Effector memory CD8-positive, alpha-beta T cell (primary cell): Measurements from ENCODE around the gene KITLG.
"Not testable (repeated sequence)": the region's sequence is repeated elsewhere in the genome, so short reads cannot be mapped to it uniquely, and the experiment has no call there.

Experiments used
- ATAC-seq: fragments of 150-1000 bp; cut with Tn5 transposase; replicated peaks from 2 replicates; pipeline ENCODE4 v1.10.0; 2021; ENCODE audit warnings: mild to moderate bottlenecking, moderate library complexity
- DNase-seq, 3 experiments: peaks; one replicate each; pipeline ENCODE4 v3.0.0; 2021
- H3K27ac Mint-ChIP-seq, 2 donors: one replicate each; pipeline ENCODE4 v1.8.0; 2022; ENCODE audit warnings: mild to moderate bottlenecking in 2 of 2, mixed read lengths in 2 of 2, moderate library complexity in 2 of 2
- H3K27me3 Mint-ChIP-seq, 2 donors: one replicate each; pipeline ENCODE4 v1.8.0; 2022; ENCODE audit warnings: mixed read lengths in 2 of 2
- H3K36me3 Mint-ChIP-seq: one replicate; pipeline ENCODE4 v1.8.0; 2022; ENCODE audit warnings: mild to moderate bottlenecking, moderate library complexity, mixed read lengths; ENCODE audit not compliant: insufficient read depth
- H3K4me1 Mint-ChIP-seq, 2 donors: one replicate each; pipeline ENCODE4 v1.8.0; 2022; ENCODE audit warnings: low read depth in 2 of 2, mixed read lengths in 2 of 2
- H3K4me3 Mint-ChIP-seq, 2 donors: one replicate each; pipeline ENCODE4 v1.8.0; 2022; ENCODE audit warnings: mild to moderate bottlenecking in 2 of 2, mixed read lengths in 2 of 2, moderate library complexity in 2 of 2
- H3K9me3 Mint-ChIP-seq, 2 donors: one replicate each; pipeline ENCODE4 v1.8.0; 2022; ENCODE audit warnings: mixed read lengths in 2 of 2
- total RNA-seq, 9 experiments: gene quantifications; one replicate each; lab custom pipeline; 2026; lab: John Stamatoyannopoulos, UW

KITLG gene
- 0 to 1.7 (median 0.11) reads per million in 9 experiments for total RNA-seq

- H3K36me3 Mint-ChIP-seq, result no peaks in the 10 kb centered on the region
- H3K4me1 Mint-ChIP-seq, result peaks cover 6% of the 10 kb centered on the region in 2 donors
- peak within 1 kb of the TSS in 1 of 2 donors; percentile 61 for H3K4me3 Mint-ChIP-seq
- no peak for DNase-seq
- H3K27me3 Mint-ChIP-seq, result peaks cover 15 to 27% of the 10 kb centered on the region in 2 donors
- H3K27ac Mint-ChIP-seq, result no peak within 1 kb of the TSS
- peaks cover 0 to 2% of the 10 kb centered on the region in 2 donors for H3K9me3 Mint-ChIP-seq
- no peak for ATAC-seq
Measured at GRCh38 chr12:88580051-88580871, at the start of gene KITLG. TSS of gene KITLG (minus strand) at chr12:88580471. CDS start at chr12:88580278, 193 bp downstream.

GRCh38 chr12:88628856-88629509 is 48.7 kb upstream of the KITLG start:
- no peak overlapping the region for H3K27ac Mint-ChIP-seq
- no peaks in the 10 kb centered on the region for H3K27me3 Mint-ChIP-seq
- no peaks in the 10 kb centered on the region for H3K9me3 Mint-ChIP-seq
- no peaks in the 10 kb centered on the region for H3K36me3 Mint-ChIP-seq
- no peak overlapping the region for H3K4me3 Mint-ChIP-seq
- H3K4me1 Mint-ChIP-seq, result no peaks in the 10 kb centered on the region
- ATAC-seq (no peak), DNase-seq (no peak)

- H3K27ac Mint-ChIP-seq, H3K4me1 Mint-ChIP-seq: not testable (repeated sequence)
Measured at GRCh38 chr12:88628035-88628434, 47.8 kb upstream of the KITLG start.

GRCh38 chr12:88627501-88627900 is 47.2 kb upstream of the KITLG start:
- DNase-seq, result no peak
- no peak for ATAC-seq

More at GRCh38 chr12:88628035-88628434, 47.8 kb upstream of the KITLG start:
- not testable (repeated sequence) for H3K27me3 Mint-ChIP-seq, H3K9me3 Mint-ChIP-seq, ATAC-seq, DNase-seq, H3K4me3 Mint-ChIP-seq, H3K36me3 Mint-ChIP-seq

GRCh38 chr12:88625356-88625755 is 45.1 kb upstream of the KITLG start:
- ATAC-seq (no peak), DNase-seq (no peak)
- Mint-ChIP-seq H3K27me3 (no peaks in the 10 kb centered on the region), H3K27ac (no peak overlapping the region), H3K4me3 (no peak overlapping the region), H3K9me3 (peaks cover 0 to 2% of the 10 kb centered on the region in 2 donors), H3K36me3 (no peaks in the 10 kb centered on the region), H3K4me1 (no peaks in the 10 kb centered on the region)

More at GRCh38 chr12:88627501-88627900, 47.2 kb upstream of the KITLG start:
- Mint-ChIP-seq H3K4me1 (no peaks in the 10 kb centered on the region), H3K27ac (no peak overlapping the region), H3K36me3 (no peaks in the 10 kb centered on the region), H3K9me3 (no peaks in the 10 kb centered on the region), H3K4me3 (no peak overlapping the region), H3K27me3 (no peaks in the 10 kb centered on the region)

- Mint-ChIP-seq H3K36me3 (no peaks in the 10 kb centered on the region), H3K4me1 (no peaks in the 10 kb centered on the region), H3K4me3 (no peak overlapping the region), H3K27ac (no peak overlapping the region), H3K9me3 (peaks cover 0 to 2% of the 10 kb centered on the region in 2 donors), H3K27me3 (no peaks in the 10 kb centered on the region)
- no peak for ATAC-seq
- no peak for DNase-seq
Measured at GRCh38 chr12:88624911-88625310, 44.6 kb upstream of the KITLG start.

- Mint-ChIP-seq H3K27ac (no peak overlapping the region), H3K4me1 (no peaks in the 10 kb centered on the region), H3K9me3 (peaks cover 0 to 2% of the 10 kb centered on the region in 2 donors), H3K4me3 (no peak overlapping the region), H3K36me3 (no peaks in the 10 kb centered on the region), H3K27me3 (no peaks in the 10 kb centered on the region)
- ATAC-seq, result no peak
- no peak for DNase-seq
Measured at GRCh38 chr12:88623777-88624548, 43.7 kb upstream of the KITLG start.

- DNase-seq, result no peak
- Mint-ChIP-seq H3K9me3 (peaks cover 10 to 13% of the 10 kb centered on the region in 2 donors), H3K4me1 (no peaks in the 10 kb centered on the region), H3K27me3 (peaks cover 0 to 6% of the 10 kb centered on the region in 2 donors), H3K4me3 (no peak overlapping the region), H3K27ac (no peak overlapping the region), H3K36me3 (no peaks in the 10 kb centered on the region)
- no peak for ATAC-seq
Measured at GRCh38 chr12:88617352-88617751, 37.1 kb upstream of the KITLG start.

- H3K27ac Mint-ChIP-seq, result no peak overlapping the region
- H3K36me3 Mint-ChIP-seq, result no peaks in the 10 kb centered on the region
- H3K4me3 Mint-ChIP-seq, result no peak overlapping the region
- peaks cover 0 to 6% of the 10 kb centered on the region in 2 donors for H3K27me3 Mint-ChIP-seq
- H3K9me3 Mint-ChIP-seq, result peaks cover 10 to 14% of the 10 kb centered on the region in 2 donors
- ATAC-seq (no peak), DNase-seq (no peak)
- no peaks in the 10 kb centered on the region for H3K4me1 Mint-ChIP-seq
Measured at GRCh38 chr12:88615490-88615889, 35.2 kb upstream of the KITLG start.

GRCh38 chr12:88604646-88605045 is 24.4 kb upstream of the KITLG start:
- Mint-ChIP-seq H3K9me3 (peaks cover 0 to 13% of the 10 kb centered on the region in 2 donors), H3K27ac (no peak overlapping the region), H3K36me3 (no peaks in the 10 kb centered on the region)

GRCh38 chr12:88600272-88600671 is 20.0 kb upstream of the KITLG start:
- Mint-ChIP-seq H3K27me3 (no peaks in the 10 kb centered on the region), H3K27ac (no peak overlapping the region), H3K9me3 (peaks cover 0 to 5% of the 10 kb centered on the region in 2 donors), H3K36me3 (no peaks in the 10 kb centered on the region), H3K4me3 (no peak overlapping the region), H3K4me1 (no peaks in the 10 kb centered on the region)
- DNase-seq (no peak), ATAC-seq (no peak)

More at GRCh38 chr12:88604646-88605045, 24.4 kb upstream of the KITLG start:
- Mint-ChIP-seq H3K4me1 (no peaks in the 10 kb centered on the region), H3K4me3 (no peak overlapping the region), H3K27me3 (no peaks in the 10 kb centered on the region)
- DNase-seq (no peak), ATAC-seq (no peak)

GRCh38 chr12:88597365-88597764 is 17.1 kb upstream of the KITLG start:
- ATAC-seq (no peak), DNase-seq (no peak)
- Mint-ChIP-seq H3K4me3 (no peak overlapping the region), H3K27me3 (no peaks in the 10 kb centered on the region), H3K9me3 (peaks cover 0 to 5% of the 10 kb centered on the region in 2 donors), H3K4me1 (no peaks in the 10 kb centered on the region), H3K27ac (no peak overlapping the region), H3K36me3 (no peaks in the 10 kb centered on the region)

- DNase-seq (no peak), ATAC-seq (no peak)
- Mint-ChIP-seq H3K4me1 (no peaks in the 10 kb centered on the region), H3K27me3 (no peaks in the 10 kb centered on the region), H3K4me3 (no peak overlapping the region), H3K27ac (no peak overlapping the region), H3K9me3 (peaks cover 0 to 5% of the 10 kb centered on the region in 2 donors), H3K36me3 (no peaks in the 10 kb centered on the region)
Measured at GRCh38 chr12:88595697-88596096, 15.4 kb upstream of the KITLG start.
